Nephron (organoid): ENCODE measurements around the gene FXYD3.

ENCODE experiments used
- H3K27ac Mint-ChIP-seq, 3 experiments: 2 replicates each; pipeline ENCODE4 v1.8.0; 2020; ENCODE audit warnings: mixed read lengths in 3 of 3, mild to moderate bottlenecking in 2 of 3, moderate library complexity in 1 of 3
- H3K27me3 Mint-ChIP-seq: 2 replicates; pipeline ENCODE4 v1.8.0; 2021; ENCODE audit warnings: low read depth, mild to moderate bottlenecking, moderate library complexity, mixed read lengths
- H3K36me3 Mint-ChIP-seq: 2 replicates; pipeline ENCODE4 v1.8.0; 2020; ENCODE audit warnings: low read depth, mixed read lengths
- H3K4me1 Mint-ChIP-seq: 2 replicates; pipeline ENCODE4 v1.8.0; 2020; ENCODE audit warnings: mixed read lengths
- H3K4me3 Mint-ChIP-seq, 3 experiments: 2 replicates each; pipeline ENCODE4 v1.8.0; 2020; ENCODE audit warnings: mild to moderate bottlenecking in 3 of 3, mixed read lengths in 3 of 3, moderate library complexity in 2 of 3
- H3K9me3 Mint-ChIP-seq: 2 replicates; pipeline ENCODE4 v1.8.0; 2020; ENCODE audit warnings: mixed read lengths
- CTCF ChIP-seq, 3 experiments: fragments of 200-600 bp; sonication (generic); IDR thresholded peaks; one replicate each; pipeline ENCODE4 v1.5.0; 2021; ENCODE audit warnings: antibody characterized with exemption in 3 of 3; ENCODE audit not compliant: unreplicated experiment in 3 of 3

FXYD3 gene

GRCh38 chr19:35088131-35088913 lies 27.3 kb upstream of the FXYD3 start:
- Mint-ChIP-seq H3K27me3 (peaks cover 18% of the 10 kb centered on the region), H3K36me3 (no peaks in the 10 kb centered on the region), H3K9me3 (no peaks in the 10 kb centered on the region), H3K4me1 (no peaks in the 10 kb centered on the region), H3K4me3 (no peak overlapping the region), H3K27ac (no peak overlapping the region)
- no peak for TF ChIP-seq CTCF (IDR thresholded peaks at IDR 0.05; ENCODE audit: unreplicated experiment in 3 of 3)

- Mint-ChIP-seq H3K4me1 (no peaks in the 10 kb centered on the region), H3K27ac (no peak overlapping the region), H3K27me3 (peaks cover 18% of the 10 kb centered on the region), H3K9me3 (no peaks in the 10 kb centered on the region), H3K4me3 (no peak overlapping the region), H3K36me3 (no peaks in the 10 kb centered on the region)
- no peak for TF ChIP-seq CTCF (IDR thresholded peaks at IDR 0.05; ENCODE audit: unreplicated experiment in 3 of 3)
Measured at GRCh38 chr19:35089554-35089953, 26.1 kb upstream of the FXYD3 start.

- H3K4me1 Mint-ChIP-seq: no peaks in the 10 kb centered on the region
- H3K36me3 Mint-ChIP-seq: no peaks in the 10 kb centered on the region
Measured at GRCh38 chr19:35090160-35090505, 25.5 kb upstream of the FXYD3 start.

GRCh38 chr19:35090506-35091214 lies 25.0 kb upstream of the FXYD3 start:
- peak; percentile 61 to 69 (median 63) for TF ChIP-seq CTCF (IDR thresholded peaks at IDR 0.05; ENCODE audit: unreplicated experiment in 3 of 3)

More at GRCh38 chr19:35090160-35090505, 25.5 kb upstream of the FXYD3 start:
- no peak for TF ChIP-seq CTCF (IDR thresholded peaks at IDR 0.05; ENCODE audit: unreplicated experiment in 3 of 3)
- Mint-ChIP-seq H3K9me3 (no peaks in the 10 kb centered on the region), H3K27me3 (peaks cover 15% of the 10 kb centered on the region), H3K27ac (no peak overlapping the region), H3K4me3 (no peak overlapping the region)

GRCh38 chr19:35093430-35093829 lies 22.2 kb upstream of the FXYD3 start:
- Mint-ChIP-seq H3K27me3 (peaks cover 19% of the 10 kb centered on the region), H3K9me3 (no peaks in the 10 kb centered on the region), H3K4me3 (no peak overlapping the region), H3K4me1 (no peaks in the 10 kb centered on the region), H3K36me3 (no peaks in the 10 kb centered on the region), H3K27ac (no peak overlapping the region)
- TF ChIP-seq CTCF (IDR thresholded peaks at IDR 0.05; ENCODE audit: unreplicated experiment in 3 of 3): no peak

More at GRCh38 chr19:35090506-35091214, 25.0 kb upstream of the FXYD3 start:
- H3K27ac Mint-ChIP-seq: no peak overlapping the region
- H3K36me3 Mint-ChIP-seq: no peaks in the 10 kb centered on the region
- H3K27me3 Mint-ChIP-seq: peaks cover 15% of the 10 kb centered on the region
- no peaks in the 10 kb centered on the region for H3K9me3 Mint-ChIP-seq
- H3K4me1 Mint-ChIP-seq: no peaks in the 10 kb centered on the region
- H3K4me3 Mint-ChIP-seq: peak overlapping the region in 1 of 3 experiments; percentile 54
